NCI-H2107 treated with DMSO at 0.1 percent for 48 hours (cell line): ENCODE data around the gene UCK2.

Experiments used
- DNase-seq: peaks from one replicate; lab custom pipeline; 2025; ENCODE audit not compliant: unreplicated experiment; lab: John Stamatoyannopoulos, UW

UCK2 gene

DNA sequence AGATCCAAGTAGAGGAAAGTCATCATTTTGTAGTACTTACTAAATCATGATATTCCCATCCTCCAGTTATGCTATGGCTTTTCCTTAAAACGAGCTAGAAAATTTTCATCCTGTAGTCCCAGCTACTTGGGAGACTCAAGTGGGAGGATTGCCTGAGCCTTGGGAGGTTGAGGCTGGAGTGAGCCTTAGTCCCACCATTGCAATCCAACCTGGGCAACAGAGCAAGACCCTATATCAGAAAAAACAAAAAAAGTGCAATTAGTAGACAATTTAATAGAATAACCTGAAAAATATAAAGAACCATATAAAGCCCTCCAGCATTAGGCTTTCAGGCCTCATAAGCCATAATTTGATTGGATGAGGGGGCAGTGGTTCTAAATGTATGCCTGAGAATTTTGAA lies 6.8 kb downstream of the UCK2 start:
- no peak for DNase-seq

DNA sequence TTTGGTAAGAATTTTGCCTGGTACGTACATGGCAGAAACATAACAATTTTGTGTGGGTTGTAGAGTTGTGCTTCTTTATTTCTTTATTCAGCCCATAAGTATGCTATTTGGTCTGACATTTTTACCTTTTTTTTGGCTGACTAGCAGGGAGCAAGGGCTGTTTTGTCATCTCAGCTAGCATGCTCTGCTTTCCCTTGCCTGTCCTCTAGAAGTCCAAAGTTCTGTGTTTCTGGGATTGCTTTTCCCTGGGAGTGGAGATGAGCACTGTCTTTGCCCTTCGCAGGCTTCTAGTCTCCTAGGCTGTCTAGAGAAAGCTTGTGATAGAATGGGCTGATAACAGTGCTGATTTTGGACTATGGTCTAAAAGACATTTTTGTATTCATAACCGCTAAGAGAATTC lies 7.5 kb downstream of the UCK2 start:
- DNase-seq = no peak

DNA sequence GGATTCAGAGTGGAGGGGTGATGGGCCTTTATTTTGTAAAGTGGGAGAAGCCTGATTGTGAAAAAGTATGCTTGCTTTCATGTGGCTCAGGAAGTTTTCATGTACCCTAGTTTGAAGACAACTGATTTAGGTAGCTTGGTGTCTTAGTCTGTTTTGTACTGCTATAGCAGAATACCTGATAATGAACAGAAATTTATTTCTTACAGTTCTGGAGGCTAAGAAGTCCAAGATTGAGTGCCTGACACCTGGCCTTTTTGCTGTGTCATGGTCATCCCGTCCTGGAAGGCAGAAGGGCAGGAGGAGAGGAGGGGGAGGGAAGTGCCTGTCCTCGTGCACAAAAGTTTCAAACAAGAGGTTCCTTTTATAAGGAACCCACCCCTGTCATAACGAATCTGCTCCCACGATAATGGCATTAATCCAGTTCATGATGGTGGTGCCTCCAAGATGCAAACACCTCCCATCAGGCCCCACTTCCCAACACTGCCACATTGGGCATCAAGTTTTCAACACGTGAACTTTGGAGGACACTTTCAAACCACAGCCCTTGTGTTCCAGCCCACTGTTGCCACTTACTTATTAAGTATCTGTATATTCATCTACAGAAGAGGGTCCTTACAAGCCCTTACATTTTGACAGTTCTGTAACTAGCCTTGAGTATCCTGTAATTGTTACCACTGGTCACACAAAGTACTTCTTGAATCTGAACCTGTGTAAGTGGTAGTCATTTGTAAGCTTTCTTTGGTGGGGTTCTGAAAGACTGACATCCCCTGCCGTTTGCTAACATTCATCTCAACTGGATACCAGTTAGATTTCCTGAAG lies 9.5 kb downstream of the UCK2 start:
- DNase-seq = no peak

DNA sequence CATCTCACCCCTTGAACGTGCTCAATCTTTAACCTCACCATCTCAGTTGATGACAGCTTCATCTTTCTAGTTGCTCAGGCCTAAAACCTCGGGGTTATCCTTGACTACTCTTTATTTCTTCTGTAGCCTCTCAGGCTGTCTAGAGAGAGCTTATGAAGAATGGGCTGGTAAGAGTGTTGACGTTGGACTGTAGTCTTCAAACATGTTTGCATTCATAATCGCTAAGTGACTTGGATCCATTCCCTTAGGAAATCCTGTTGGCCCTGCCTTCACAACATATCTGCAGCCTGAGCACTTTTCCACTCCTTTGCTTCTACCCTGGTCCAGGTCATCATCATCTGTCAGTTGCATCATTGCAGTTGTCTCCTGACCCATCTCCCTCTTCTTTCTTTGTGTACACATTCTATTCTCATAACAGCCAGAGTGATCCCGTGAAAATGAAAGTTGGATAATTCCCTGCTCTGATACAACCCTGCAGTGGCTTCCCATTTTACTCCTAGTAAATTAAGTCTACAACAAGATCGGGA lies 10.5 kb downstream of the UCK2 start:
- no peak for DNase-seq

DNA sequence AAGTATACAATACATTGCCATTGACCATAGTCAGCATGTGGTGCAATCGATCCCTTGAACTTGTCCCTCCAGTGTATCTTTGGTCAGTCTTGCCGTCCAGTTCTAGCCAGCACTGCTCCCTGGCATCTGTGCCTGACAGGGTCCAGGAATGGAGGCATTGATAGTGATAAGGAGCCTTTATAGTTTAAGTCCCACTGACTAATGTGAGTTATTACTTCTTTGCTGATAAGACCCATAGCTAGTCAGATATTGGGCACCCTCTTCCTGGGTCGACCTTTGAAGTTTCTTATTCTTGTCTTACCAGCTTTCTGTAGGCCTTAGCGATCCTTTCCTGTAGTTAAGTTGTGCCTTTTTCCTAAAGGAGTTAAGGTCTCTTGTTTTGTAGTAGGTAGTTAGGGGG lies 13.0 kb downstream of the UCK2 start:
- no peak for DNase-seq

DNA sequence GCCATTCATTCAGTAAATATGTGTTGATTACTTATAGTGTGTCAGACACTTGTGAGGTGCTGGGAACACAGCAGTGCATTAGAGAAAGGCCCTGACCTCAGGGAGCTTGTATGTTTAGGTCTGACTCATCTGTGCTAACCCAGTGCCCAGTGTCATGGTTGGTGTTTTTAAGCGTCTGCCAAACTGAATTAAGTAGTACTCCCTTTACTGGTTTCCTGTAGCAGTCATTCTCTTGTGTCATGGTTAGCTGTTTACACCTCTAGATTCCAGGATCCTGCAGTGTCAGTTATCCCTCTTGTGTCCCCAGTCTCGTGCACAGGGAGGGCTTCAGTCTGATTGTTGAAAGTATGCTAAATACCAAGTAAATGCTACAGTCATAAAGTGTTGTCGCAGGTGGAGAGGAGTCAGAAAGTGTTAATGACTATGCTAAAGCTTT lies 14.2 kb downstream of the UCK2 start:
- DNase-seq = no peak

DNA sequence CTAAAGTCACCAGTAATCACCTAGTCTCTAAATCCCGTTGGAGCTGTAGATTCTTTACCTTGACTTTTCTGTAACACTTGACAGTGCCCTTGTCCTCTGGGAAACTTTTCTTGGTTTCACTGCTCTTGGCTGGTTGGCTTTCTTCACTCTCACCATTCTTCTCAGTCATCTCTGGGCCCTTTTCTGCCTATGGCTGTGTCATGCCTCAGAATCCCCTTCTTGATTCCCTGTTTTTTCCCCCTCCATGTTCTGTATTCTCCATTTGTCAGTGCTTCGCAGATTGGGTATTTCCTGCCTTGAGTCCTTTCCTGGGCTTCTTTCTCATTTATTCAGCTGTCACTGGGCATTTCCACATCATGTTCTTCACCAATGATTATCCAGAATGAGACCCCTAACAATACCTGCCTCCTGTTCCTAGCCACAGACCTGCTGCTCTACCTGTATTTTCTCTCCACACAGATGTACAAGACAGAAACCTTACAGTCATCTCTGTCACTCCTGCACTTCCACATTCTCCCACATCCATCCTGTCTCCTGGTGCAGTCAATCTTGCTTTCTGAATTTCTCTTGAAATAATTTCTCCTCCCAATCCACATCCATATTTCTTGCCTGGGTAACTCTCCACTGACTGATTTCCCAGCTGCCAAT lies 14.7 kb downstream of the UCK2 start:
- no peak for DNase-seq

DNA sequence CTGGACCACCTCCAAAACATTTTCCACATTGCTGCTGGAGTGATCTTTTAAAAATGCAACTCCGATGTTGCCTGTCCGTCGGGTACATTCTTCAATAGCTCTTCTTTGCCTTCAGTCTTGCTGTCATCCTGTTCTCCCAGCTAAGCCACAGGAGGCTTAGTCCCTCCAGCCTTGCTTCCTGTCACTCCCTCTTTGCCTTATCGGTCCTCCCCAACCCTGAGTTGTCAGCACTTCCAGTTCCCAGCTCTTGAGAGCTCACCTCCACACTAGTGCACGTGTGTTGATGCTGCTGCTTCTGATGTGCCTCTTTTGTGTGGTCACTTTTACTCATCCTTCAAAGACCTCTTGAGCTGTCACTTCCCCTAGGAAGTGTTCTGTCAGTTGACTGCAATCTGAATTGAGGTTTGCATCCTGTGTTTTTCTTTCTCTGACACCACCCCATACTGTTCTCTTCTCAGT lies 15.3 kb downstream of the UCK2 start:
- DNase-seq = no peak

DNA sequence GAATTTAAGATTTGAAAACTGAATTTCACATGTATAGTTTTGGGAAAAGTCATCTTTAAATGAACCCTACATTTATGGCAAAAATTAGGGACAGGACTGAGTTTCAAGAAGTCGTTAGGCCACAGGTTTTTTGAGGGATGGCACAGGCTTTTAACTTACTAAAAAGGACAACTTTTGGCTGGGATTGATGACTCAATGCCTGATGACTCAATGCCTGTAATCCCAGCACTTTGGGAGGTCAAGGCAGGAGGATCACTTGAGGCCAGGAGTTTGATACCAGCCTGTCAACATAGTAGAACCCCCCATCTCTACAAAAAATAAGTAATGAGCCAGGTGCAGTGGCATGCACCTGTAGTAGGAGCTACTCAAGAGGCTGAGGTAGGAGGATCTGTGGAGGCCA lies 15.9 kb downstream of the UCK2 start:
- no peak for DNase-seq

DNA sequence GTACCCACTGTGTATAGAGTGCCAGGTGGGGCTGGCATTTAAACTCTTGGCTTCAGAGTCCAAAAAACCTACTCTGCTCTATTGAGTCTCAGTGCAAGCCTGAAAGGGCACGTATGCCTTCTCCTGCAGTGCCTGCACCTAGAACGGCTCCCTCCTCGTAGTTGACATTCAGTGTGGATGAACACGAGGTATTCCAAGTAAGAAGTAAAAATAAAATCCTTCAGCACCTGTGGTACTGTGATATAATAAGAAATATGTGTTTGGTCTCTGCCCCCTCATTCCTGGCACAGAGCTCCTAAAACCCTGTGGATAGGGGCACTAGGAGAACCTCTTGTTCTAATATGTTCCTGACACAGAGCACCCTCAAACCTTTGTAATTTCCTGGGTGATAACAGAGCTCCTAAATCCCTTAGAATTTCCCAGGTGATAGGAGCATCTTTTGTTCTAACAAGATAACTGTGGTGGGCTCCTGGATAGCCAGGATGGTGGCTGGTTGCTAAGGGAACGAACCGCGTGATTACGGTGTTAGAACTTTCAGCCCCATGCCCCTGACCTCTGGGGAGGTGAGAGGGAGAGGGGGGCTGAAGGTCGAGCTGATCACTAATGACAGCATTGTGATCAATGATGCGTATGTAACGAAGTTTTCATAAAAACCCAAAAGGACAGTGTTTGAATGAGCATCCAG lies 16.8 kb downstream of the UCK2 start:
- DNase-seq = no peak

DNA sequence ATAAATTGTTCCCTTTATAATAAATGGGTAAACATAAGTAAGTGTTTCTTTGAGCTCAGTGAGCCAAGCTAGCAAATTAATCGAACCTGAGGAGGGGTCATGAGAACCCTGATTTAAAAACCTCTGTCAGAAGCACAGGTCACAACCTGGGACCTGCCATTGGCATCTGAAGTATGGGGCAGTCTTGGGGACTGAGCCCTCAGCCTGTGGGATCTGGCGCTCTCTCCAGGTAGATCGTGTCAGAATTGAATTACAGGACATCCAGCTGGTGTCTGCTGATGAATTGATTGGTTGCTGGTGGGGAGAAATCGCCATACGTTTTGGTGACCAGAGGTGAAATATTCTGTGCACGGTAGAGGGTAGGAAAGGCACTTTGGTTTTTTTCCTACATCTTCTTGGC lies 17.5 kb downstream of the UCK2 start:
- DNase-seq = no peak

DNA sequence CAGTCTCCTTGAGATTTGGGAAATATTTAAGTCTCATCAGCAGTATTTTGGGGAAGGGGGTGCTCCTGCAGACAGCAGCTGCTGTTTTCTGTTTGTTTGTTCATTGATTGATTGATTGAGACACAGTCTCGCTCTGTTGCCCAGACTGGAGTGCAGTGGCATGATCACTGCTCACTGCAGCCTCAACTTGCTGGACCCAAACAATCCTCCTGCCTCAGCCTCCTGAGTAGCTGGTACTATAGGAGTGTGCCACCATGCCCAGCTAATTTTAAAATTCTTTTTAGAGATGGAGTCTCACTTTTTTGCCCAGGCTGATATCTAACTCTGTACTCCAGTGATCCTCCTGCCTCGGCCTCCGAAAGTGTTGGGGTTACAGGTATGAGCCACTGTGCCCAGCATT lies 18.2 kb downstream of the UCK2 start:
- DNase-seq = no peak

DNA sequence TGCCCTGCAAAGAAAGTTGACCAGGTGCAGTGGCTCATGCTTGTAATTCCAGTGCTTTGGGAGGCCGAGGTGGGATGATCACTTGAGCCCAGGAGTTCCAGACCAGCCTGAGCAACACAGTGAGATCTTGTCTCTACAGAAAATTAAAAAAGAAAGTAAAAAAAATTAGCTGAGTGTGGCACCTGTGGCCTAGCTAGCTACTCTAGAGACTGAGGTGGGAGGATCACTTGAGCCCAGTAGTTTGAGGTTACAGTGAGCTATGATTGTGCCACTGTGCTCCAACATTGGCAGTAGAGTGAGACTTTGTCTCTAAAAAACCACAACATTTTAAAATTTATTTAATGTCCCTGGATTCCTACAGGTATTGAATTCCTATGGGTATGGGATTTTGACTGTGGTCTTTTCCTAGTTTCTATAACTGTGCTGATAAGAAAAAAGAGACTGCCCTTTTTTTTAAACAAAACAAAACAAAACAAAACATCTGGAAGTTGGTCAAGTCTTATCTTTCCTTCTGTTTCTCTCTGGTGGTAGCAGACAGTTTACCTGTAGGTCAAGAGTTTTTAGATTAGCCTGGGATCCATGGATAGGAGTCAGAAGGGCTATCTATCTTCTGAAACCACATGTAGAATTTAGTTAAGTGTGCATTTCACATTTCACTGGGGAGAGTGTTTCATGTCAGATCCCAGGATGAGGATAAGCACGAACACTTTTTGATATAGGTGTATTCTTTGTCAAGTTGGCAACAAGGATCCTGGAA lies 18.8 kb downstream of the UCK2 start:
- no peak for DNase-seq

DNA sequence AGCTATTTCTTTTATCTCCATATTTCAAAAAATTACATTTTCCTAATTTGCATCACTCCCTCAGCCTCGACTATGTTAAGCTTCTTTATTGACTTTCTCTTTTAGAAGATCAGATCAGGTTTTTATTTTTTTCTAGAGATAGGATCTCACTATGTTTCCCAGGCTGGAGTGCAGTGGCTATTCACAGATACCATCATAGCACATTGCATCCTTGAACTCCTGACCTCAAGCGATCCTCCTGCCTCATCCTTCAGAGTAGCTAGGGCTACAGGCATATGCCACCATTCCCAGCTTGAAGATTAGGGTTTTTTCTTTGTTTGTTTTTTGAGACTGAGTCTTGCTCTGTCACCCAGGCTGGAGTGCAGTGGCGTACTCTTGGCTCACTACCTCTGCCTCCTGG lies 20.1 kb downstream of the UCK2 start:
- no peak for DNase-seq

DNA sequence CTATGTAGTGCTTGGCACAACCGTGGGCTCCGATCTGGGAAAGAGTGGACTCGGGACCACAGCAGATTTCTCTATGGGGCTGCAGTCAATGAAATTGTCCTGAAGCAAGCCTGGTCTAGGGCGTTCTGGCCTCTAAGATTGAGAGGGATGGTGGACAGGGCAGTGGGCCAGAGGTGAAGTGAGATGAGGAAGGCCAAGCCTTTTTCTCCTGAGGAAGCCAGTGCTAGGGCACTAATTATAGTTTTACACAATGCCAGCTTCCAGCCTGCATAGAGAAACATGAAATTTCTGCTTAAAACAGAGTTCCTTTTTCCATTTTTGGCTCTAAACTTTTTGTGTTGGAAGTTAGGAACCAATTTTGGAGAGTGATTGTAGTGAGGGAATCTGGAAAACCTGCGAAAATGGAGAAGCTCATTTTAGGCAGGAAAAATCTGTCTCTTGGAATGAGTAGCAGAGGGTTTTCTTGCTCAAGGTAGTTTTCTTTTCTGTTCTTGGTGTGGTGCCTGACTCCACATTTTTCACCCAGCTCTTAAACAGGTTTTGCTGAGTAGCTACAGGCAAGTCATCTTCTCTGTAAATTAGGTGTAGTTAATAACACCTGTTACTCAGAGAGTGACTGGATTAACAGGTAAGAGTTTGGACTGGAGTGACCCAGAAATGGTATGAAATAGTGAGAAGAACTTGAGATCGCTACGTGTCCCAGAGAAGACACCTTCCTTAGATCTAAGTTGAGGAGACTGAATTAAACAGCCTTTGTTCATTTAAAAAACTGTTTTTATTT lies 22.1 kb downstream of the UCK2 start:
- no peak for DNase-seq

DNA sequence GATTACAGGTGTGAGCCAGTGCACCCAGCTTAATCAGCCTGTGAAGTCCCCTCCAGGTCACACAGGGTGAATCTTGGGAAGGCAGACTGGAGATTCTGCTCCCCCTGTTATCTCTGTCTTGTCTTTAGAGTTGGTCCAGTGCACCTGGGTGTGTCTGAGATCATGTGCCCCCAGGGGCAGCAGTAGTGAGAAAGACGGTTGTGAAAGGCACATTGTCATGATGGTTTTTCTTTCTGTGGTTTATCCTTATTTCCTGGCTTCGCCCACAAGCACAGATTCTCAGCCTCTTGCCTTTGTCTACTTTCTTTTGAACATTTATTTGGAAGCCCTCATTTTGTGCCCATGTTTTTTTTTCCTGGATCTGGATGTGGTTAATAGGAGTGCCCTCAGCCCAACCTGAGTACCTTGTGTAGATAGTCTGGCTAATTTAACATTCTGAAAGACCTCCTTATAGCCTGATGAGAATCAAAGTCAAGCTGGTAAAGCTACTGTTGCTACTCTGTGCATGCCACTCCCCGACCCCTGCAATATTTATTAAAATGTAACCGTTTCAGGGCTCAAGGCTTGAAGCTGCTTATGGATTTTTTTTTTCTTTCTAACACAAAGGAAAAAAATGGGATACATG lies 23.7 kb downstream of the UCK2 start:
- DNase-seq = peak; percentile 62

DNA sequence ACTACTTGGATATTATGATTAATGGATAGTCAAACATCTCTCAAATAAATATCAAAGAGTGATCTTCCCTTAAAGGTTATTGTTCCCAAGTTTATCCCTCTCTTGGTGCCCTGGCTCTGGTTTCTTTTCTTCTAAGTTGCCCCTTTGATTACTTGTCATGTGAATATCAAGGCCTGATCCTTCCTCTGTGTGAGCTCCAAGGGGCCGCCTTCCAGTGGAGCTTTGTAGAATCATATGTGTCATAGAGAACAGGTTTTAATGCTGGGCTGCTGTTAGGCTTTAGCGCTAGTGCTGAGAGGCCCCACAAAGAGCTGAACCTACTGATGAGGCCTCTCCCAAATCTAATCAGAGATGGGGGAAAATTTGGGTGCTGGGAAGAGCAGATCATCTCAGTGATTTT lies 25.5 kb downstream of the UCK2 start:
- DNase-seq = no peak

DNA sequence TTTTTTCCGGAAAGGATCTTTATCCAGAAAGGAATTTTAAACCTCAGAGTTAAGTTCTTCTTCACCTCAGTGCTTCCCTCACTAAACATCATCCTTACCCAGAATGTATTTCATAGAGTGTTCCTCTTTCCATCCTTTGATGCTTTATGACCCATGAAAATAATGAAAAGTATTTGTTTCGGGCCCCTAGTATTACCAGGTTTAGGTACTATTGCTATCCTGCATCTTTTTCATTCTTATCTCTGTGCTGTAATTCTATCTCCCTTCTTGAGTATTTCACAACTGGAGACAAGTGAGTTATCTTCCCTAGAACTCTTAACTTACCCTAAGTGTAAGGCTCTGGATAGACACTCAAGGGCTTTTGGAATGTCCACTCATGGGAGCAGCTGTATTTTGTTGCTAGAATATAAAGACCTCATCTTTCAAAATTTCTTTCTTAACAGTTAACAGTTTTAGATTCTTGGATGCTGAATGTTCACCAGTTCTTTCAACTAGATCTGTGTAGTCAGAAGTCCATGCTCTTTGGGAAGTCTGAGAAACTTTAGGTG lies 26.2 kb downstream of the UCK2 start:
- no peak for DNase-seq

DNA sequence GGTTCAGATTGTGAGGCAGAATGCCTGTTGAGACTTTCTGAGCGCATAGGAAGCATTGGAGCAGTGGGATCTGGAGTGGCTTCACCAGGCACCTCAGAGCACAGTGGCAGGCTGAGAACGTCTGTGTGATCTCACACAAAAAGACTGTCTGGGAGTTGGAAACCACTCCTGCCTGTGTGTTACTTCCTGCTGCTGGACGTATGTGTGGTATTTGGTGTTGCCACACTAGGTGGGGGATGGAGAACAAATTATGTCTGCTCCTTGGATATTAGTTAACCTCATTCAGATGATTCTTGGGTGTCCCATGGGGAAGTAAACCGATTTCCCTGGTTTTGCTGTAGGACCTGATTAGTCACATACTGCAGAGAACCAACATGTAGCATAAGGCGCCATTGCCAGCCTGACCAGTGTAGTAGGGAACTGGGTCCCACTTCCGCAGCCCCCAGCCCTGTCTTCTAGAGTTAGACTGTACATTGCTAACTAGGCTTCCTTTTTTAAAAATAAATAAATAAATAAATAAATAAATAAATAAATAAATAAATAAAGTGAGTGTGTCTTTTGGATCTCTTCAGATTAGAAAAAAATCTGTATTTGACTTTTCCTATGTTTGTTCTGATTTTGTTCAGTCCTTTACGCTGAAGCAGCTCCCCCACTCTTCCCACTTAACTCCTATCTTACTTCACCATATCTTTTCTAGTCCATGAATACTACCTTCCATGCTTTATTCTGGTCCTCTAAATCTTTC lies 26.9 kb downstream of the UCK2 start:
- no peak for DNase-seq
